HG03521 (cell line): Measurements from ENCODE around the gene SMTNL1.

Source experiments
- ATAC-seq: cut with Tn5 transposase; IDR thresholded peaks from one replicate; pipeline ENCODE4 v1.9.1; 2021; ENCODE audit warnings: mild to moderate bottlenecking, moderate library complexity; ENCODE audit not compliant: unreplicated experiment

Gene SMTNL1

DNA sequence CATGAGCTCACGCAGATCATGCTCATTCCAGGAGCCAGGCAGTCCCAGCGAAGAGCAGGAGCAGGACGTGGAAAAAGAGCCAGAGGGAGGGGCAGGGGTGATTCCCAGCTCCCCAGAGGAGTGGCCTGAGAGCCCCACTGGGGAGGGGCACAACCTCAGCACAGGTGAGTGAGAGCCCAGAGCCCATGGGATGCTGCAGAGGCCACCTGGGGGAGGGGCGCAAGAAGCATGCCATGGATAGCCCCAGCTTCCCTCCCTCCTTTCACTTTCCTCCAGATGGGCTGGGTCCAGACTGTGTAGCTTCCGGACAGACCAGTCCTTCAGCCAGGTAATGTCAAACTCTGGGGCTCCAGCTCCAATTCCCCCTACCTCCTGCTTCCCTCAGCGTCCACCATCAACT, 6.2 kb downstream of the SMTNL1 start:
- ATAC-seq: no peak

GRCh38 chr11:57544566-57544965, 7.2 kb downstream of the SMTNL1 start:
- ATAC-seq: no peak

DNA sequence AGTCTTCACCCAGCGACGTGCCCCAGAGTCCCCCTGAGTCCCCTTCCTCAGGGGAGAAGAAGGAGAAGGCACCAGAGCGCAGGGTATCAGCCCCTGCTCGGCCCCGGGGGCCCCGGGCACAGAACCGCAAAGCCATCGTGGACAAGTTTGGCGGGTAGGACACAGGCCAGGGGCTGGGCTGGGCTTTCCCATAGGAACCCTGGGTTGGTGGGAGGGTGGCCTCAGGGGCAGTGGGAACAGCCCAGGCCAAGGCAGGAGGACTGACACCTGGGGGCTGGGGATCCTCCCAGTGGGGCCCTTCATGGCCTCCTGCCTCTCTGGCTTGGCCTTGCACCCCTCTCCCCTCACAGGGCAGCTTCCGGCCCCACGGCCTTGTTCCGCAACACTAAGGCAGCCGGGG, 8.5 kb downstream of the SMTNL1 start:
- ATAC-seq: no peak

- no peak for ATAC-seq
These were observed 9.1 kb downstream of the SMTNL1 start for GRCh38 chr11:57546451-57546850.

DNA sequence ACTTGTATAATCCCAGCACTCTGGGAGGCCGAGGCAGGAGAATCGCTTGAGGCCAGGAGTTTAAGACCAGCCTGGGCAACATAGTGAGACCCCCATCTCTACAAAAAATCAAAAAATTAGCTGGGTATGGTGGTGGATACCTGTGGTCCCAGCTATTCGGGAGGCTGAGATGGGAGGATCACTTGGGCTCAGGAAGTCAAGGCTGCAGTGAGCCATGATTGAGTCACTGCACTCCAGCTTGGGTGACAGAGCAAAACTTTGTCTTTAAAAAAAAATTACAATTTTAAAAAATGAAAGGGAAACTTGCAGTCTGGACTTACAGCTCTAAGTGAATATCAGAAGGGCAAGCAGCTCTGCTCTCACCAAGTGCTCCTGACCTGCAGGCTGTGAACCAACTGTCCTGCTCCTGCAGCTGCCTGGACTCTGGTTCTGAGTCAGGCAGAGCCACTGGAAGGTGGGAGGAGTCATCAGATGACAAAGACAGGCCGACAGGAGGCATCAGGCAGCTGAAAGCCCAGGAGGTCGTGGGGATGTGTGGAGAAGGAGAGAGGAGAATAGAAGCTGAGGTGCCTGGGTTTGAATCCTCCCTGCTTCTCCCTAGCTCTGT, 9.6 kb downstream of the SMTNL1 start:
- ATAC-seq: no peak

- peak; percentile 91 for ATAC-seq
These were observed 10.5 kb downstream of the SMTNL1 start for GRCh38 chr11:57547854-57548377.

DNA sequence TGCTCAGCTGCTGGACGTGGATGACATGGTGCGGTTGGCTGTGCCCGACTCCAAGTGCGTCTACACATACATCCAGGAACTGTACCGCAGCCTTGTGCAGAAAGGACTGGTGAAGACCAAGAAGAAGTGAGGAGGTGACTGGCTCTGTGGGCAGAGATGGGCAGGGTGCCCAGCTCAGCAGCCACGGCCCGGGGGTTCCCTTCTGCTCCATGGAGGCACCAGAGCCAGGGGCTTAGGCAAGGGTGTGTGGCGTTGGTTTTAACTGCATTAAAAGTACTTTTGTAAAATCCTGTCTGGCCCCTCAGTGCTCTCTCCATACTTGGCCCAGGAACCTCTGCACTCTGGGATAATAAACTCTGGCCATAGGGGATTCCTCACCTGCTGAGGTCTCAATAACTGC, 12.6 kb downstream of the SMTNL1 start:
- ATAC-seq: no peak

- no peak for ATAC-seq
These were observed 14.5 kb downstream of the SMTNL1 start for GRCh38 chr11:57551941-57552340.

- ATAC-seq: no peak
These were observed 15.1 kb downstream of the SMTNL1 start for GRCh38 chr11:57552479-57552878.

GRCh38 chr11:57555393-57555792, 18.0 kb downstream of the SMTNL1 start:
- ATAC-seq: no peak

DNA sequence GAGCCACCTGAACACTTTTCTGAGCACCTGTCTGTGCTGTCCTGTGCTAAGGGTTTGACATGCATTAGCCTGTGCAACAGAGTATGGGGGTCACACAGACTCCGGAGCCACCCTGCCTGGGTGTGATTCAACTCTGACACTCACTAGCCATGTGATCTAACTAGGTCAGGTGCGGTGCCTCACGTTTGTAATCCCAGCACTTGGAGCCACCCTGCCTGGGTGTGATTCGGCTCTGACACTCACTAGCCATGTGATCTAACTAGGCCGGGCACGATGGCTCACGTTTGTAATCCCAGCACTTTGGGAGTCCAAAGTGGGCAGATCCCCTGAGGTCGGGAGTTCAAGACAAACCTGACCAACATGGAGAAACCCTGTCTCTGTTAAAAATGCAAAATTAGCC, 18.6 kb downstream of the SMTNL1 start:
- no peak for ATAC-seq

DNA sequence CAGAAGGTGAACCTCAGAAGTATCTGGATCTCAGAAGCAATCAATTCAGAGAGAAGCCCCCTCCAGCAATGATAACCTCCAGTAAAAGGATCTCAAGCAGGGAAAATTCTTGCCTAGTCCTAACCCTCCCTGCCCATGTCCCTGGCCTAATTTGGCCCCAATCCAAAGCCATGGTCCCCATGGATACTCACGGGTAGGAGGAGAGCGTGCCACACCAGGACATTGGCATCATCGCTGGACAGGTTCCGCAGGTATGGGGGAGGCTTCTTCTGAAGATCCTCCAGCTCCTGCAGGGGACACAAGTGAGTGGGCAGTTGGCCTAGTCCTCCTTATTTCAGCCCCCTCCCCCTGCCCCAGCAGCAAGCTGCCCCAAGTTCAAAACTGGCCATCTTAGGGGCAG, 22.8 kb downstream of the SMTNL1 start:
- no peak for ATAC-seq

- no peak for ATAC-seq
These were observed 25.2 kb downstream of the SMTNL1 start for GRCh38 chr11:57562596-57562995.

DNA sequence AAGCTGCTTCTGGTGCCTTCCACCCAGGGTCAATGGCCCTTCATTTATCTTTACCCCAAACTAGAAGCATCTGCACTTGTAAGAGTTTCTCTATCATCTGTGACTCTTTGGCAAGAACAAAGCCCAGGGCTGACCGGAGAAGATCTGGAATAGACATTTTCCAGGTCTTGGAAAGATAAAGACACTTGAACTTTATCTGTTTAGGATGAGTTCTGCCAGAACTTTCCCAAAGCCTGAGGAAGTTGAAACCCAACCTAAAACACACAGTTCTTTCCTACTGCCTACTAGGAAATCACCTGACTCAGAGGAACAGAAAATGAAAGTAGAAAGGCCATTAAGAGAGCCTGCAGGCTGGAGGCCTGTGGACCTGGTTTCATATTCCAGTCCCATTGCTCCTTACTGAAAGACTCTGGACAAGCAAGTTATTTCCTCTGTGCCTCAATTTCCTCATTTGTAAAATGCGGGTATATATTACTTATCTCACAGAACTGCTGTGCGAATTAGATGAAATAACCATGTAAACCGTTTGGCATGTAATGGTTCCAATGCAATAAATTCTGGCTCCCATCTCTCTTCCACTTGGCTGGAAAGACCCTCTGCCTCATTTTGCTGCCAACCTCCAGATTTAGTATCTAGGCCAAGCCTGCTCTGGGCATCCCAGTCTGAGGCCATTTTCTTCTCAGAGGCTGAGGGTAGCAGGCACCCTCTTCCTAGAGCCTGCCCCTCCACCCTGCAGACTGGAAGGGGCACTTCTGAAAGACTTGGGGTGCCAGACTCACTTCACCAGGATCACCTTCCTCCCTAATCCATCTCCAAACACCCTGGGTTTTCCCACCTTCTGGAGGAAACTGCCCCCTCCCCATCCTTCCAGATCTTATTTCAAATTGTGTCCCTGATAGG, 28.9 kb downstream of the SMTNL1 start:
- peak; percentile 63 for ATAC-seq

- ATAC-seq: no peak
These were observed 29.6 kb downstream of the SMTNL1 start for GRCh38 chr11:57566905-57567514.

GRCh38 chr11:57567515-57568329, 30.3 kb downstream of the SMTNL1 start, which contains the start of gene UBE2L6:
TSS of gene UBE2L6 (minus strand) at chr11:57567672. CDS start at chr11:57567611, 61 bp downstream.
- ATAC-seq: peak; percentile 56

GRCh38 chr11:57568330-57568766, 31.0 kb downstream of the SMTNL1 start:
- peak; percentile 5 for ATAC-seq

GRCh38 chr11:57571606-57572005, 34.2 kb downstream of the SMTNL1 start:
- ATAC-seq: no peak

DNA sequence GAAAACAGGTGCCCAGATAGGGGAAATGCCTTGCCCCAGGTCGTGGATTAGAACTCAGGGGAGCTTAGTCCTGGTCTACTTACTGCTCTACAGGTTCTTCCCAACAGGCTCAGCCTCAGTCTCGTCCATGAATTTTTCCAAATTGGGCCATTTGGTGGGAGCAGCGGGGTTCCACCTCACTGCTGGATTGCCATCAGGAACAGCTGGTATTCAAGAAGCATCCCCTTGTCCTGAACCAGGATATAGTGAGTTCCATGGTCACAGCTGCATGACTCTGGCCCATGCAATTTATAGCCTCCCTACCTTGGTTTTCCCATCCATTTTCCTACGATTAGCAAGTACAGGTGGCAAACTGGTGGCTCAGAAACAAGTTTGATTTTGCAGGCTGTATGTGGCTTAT, 36.7 kb downstream of the SMTNL1 start:
- ATAC-seq: no peak

GRCh38 chr11:57584341-57584740, 46.9 kb downstream of the SMTNL1 start:
- no peak for ATAC-seq

- ATAC-seq: no peak
These were observed 47.9 kb downstream of the SMTNL1 start for GRCh38 chr11:57585301-57585700.
